Fibroblast of upper back skin (primary cell): ENCODE results near the gene COL10A1.
A peak's percentile ranks its signal among the peaks of the same experiment; 100 is the strongest.

Source experiments
- DNase-seq: peaks from one replicate; pipeline ENCODE4 v3.0.0-alpha.2; 2013

COL10A1 gene

DNA sequence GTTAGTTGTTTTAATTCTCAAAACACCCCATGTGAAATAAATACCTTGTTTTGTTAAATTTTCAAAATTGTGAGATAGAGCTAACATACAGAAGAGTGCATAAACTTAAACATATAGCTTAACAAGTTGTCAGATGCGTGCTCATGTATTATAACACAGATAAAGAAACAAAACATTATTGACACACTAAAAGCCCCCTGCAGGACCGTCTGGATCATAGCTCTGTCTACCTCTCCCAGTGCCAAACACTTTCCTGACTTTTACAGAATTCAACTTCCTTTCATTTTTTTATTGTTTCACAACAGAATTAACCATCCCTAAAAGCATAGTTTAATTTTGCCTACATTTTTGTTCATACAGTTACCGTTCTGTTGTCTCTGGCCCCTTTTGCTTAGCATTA, 47.4 kb downstream of the COL10A1 start:
- no peak for DNase-seq

DNA sequence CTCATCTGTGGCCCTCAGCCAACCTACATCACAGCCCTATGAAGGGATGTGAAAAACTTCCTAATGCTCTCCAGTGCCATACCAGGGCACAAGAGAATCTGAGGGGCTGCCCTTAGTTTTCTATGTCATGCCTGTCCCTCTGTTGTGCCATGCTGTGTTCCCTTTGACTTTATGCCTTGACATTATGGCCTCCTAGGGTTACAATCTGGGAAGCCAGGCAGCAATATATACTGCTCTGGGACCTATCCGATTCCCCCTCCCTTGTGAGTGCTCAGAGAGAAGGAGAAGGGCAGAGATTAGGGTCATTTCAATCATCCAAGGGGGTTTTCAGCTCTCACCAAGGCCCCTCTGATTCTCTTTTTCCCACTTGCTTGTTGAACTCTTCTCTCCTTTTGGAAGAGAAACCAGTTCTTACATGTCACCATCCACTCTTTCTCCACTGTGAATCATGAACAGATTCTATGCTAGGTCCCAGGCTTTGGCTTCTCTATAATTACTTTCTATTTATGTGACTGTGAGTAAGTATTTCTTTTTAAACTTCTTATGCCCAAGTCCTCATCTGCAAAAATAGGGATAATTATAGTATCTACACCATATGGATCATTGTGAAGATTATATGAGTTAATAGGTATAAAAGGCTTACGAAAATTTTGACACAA, 51.1 kb downstream of the COL10A1 start:
- DNase-seq: no peak

DNA sequence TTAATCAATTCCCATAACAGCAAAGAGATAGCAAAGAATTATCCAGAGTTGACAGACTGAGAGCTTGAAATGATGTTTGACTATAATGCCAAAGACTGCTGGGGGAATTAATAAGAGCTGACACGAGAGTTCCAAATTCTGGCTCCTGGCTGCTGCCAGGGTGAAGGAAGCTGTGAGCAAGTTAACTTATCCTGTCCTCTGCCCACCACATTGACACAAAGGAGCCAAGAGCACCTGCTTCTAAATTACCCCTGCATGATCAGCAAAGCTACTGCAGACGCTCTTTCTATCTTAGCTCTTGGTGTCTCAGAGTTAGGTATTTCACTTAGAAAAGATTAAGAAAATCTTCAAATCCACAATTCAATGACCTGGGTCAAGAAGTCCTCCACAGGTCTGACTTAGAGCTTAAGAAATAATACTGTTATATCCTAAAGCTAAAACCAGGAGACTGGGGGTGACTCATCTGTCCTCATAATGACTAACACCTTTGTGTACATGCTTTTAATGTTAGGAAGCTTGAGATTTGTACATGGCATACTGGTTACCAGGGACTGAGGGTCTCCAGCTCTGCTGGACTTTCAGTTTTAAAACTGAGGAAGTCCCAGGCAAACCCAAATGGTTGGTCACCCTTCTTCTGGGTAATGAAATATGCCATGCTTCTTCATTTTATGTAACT, 52.0 kb downstream of the COL10A1 start:
- peak; percentile 18 for DNase-seq

DNA sequence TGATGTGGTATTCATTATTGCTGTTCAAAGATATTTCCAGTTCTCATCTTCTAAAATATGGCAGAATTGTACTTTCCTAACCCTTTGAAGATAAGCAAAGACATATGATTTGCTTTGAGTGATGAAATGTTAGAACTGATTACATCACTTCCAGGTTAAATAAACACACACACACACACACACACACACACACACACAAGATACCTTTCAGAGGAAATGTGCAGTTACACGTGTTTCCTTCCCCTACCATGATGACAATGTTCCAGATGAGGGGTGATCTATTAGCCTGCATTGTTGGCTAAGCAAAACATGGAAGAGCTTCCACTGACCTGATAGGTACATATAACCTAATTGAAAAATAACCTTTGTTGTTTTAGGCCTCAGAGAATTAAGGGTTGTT, 53.6 kb downstream of the COL10A1 start:
- DNase-seq: no peak

DNA sequence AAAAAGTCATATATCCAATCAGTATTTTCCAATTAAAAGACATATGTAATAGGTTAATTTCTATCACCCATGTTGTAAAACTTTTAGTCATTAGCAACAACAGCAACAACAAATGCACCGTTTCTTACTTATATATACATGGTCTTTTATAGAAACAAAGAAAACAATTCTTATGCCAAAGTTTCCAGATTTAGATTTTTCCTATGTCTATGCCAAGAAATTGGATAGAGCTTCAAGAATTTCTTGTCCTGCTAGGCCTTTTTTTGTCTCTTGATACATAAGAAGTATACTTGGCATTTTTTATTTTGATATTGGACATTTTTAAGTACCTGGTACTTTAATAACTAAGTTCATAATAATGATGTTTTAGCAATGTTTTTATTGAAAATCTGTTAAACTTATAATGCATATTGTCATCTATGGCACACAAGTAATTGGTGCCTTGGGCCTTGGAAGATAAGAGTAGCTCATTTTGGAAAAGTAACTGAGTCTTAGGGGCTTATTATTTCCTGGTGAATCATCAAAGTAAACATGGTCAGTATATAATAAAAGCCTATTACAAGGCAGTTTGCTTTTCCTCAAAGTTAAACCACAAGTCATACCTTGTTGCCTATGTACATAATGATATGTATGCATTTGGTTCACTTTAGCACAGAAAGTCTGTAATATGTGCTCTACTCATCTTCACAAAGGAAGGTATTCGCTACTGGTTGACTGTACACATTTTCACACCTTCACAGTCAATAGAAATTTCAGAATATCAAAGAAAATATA, 55.1 kb downstream of the COL10A1 start:
- DNase-seq: no peak

DNA sequence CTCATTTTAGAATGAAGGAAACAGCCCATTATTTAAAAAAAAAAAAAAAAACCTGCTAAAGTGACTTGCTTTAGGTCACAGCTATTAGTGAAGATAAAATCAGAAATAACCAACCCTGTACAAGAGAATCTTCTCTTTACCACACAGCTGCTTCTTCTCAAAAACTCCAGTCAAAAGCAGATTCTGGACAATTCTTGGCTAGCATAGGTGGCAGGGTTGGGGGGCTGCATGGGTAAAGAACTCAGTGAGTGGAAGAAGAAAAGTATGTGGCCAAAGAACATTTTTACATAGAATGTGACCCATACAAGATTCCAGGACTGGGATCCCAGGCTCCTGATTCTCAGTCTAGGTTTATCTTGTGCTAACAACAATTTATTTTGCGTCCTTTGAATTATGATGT, 55.8 kb downstream of the COL10A1 start:
- no peak for DNase-seq
